HCT116 (cell line): ENCODE results near the gene JPH3.

Experiments used
- EZH2 ChIP-seq: fragments of 200-600 bp; sonication (generic); IDR thresholded peaks from 2 replicates; pipeline ENCODE4 v1.6.1; 2017; ENCODE audit warnings: antibody characterized with exemption, mixed run types
- JUND ChIP-seq: IDR thresholded peaks from 2 replicates; pipeline ENCODE4 v1.6.1; 2012
- POLR2A ChIP-seq: IDR thresholded peaks from 2 replicates; pipeline ENCODE4 v1.7.0; 2011; ENCODE audit warnings: borderline replicate concordance; ENCODE audit not compliant: insufficient read depth, insufficient read length; ENCODE audit errors: extremely low read depth
- POLR2AphosphoS5 ChIP-seq: IDR thresholded peaks from 2 replicates; pipeline ENCODE4 v1.6.1; 2011; ENCODE audit warnings: mild to moderate bottlenecking, low read depth, low read length, moderate library complexity
- RAD21 ChIP-seq: IDR thresholded peaks from 2 replicates; pipeline ENCODE4 v1.6.1; 2012; ENCODE audit warnings: low read depth, mild to moderate bottlenecking
- SIN3A ChIP-seq: IDR thresholded peaks from 2 replicates; pipeline ENCODE4 v1.6.1; 2012; ENCODE audit warnings: low read depth
- SRF ChIP-seq: IDR thresholded peaks from 2 replicates; pipeline ENCODE4 v1.6.1; 2012; ENCODE audit warnings: low read depth
- TF ChIP-seq, protein P1 (sequence below), 3 experiments: fragments of 200-600 bp in 1 of 3; sonication (generic) in 1 of 3; IDR thresholded peaks in 2 of 3; conservative IDR thresholded peaks in 1 of 3; 2 replicates each; pipeline ENCODE4 v1.5.1; 2012 to 2017; ENCODE audit warnings: low read depth in 2 of 3, low read length in 2 of 3, antibody characterized with exemption in 1 of 3, borderline replicate concordance in 1 of 3, control low read depth in 1 of 3, mild to moderate bottlenecking in 1 of 3, mixed read lengths in 1 of 3, mixed run types in 1 of 3, moderate library complexity in 1 of 3; ENCODE audit not compliant: insufficient read depth in 1 of 3
- TF ChIP-seq, protein P2 (sequence below): IDR thresholded peaks from 2 replicates; pipeline ENCODE4 v1.6.1; 2012
- TF ChIP-seq, protein P3 (sequence below): IDR thresholded peaks from 2 replicates; pipeline ENCODE4 v1.6.1; 2011; ENCODE audit warnings: mild to moderate bottlenecking, low read length, moderate library complexity; ENCODE audit not compliant: insufficient replicate concordance; ENCODE audit errors: extremely low read depth

GRCh38 chr16:87727346-87727745, 125.0 kb downstream of the JPH3 start:
- TF ChIP-seq, protein P1, sequence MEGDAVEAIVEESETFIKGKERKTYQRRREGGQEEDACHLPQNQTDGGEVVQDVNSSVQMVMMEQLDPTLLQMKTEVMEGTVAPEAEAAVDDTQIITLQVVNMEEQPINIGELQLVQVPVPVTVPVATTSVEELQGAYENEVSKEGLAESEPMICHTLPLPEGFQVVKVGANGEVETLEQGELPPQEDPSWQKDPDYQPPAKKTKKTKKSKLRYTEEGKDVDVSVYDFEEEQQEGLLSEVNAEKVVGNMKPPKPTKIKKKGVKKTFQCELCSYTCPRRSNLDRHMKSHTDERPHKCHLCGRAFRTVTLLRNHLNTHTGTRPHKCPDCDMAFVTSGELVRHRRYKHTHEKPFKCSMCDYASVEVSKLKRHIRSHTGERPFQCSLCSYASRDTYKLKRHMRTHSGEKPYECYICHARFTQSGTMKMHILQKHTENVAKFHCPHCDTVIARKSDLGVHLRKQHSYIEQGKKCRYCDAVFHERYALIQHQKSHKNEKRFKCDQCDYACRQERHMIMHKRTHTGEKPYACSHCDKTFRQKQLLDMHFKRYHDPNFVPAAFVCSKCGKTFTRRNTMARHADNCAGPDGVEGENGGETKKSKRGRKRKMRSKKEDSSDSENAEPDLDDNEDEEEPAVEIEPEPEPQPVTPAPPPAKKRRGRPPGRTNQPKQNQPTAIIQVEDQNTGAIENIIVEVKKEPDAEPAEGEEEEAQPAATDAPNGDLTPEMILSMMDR (IDR thresholded peaks at IDR 0.05 in 2 of 3, conservative IDR thresholded peaks at IDR 0.05 in 1 of 3; ENCODE audit: borderline replicate concordance in 1 of 3, insufficient read depth in 1 of 3, low read depth in 2 of 3, low read length in 2 of 3): no peak
- TF ChIP-seq, protein P2, sequence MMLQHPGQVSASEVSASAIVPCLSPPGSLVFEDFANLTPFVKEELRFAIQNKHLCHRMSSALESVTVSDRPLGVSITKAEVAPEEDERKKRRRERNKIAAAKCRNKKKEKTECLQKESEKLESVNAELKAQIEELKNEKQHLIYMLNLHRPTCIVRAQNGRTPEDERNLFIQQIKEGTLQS: no peak
- TF ChIP-seq POLR2AphosphoS5 (no peak), JUND (no peak), POLR2A (no peak), SRF (no peak), RAD21 (no peak), SIN3A (no peak), EZH2 (no peak)
- TF ChIP-seq, protein P3, sequence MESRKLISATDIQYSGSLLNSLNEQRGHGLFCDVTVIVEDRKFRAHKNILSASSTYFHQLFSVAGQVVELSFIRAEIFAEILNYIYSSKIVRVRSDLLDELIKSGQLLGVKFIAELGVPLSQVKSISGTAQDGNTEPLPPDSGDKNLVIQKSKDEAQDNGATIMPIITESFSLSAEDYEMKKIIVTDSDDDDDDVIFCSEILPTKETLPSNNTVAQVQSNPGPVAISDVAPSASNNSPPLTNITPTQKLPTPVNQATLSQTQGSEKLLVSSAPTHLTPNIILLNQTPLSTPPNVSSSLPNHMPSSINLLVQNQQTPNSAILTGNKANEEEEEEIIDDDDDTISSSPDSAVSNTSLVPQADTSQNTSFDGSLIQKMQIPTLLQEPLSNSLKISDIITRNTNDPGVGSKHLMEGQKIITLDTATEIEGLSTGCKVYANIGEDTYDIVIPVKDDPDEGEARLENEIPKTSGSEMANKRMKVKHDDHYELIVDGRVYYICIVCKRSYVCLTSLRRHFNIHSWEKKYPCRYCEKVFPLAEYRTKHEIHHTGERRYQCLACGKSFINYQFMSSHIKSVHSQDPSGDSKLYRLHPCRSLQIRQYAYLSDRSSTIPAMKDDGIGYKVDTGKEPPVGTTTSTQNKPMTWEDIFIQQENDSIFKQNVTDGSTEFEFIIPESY: no peak
